SK-N-SH treated with all-trans-retinoic acid at 6 μM for 48 hours (cell line): ENCODE measurements around the gene UTS2R.
"Not testable (repeated sequence)": the region's sequence is repeated elsewhere in the genome, so short reads cannot be mapped to it uniquely, and the experiment has no call there.

Experiments
- ATAC-seq: fragments of 200-7000 bp; cut with Tn5 transposase; 3 replicates; pipeline ENCODE4 v1.9.1; 2020; ENCODE audit warnings: mild to moderate bottlenecking, moderate library complexity
- ARNTL ChIP-seq: fragments of 450-650 bp; formaldehyde crosslinking; IDR thresholded peaks from 2 replicates; pipeline ENCODE4 v1.5.0; 2020; ENCODE audit warnings: low read depth, mild to moderate bottlenecking, moderate library complexity, borderline replicate concordance
- BACH2 ChIP-seq: fragments of 250-450 bp; sonication (Bioruptor Pico); IDR thresholded peaks from 2 replicates; pipeline ENCODE4 v1.9.0; 2021; ENCODE audit warnings: mild to moderate bottlenecking, borderline replicate concordance
- CSDC2 ChIP-seq: fragments of 250-450 bp; sonication (Bioruptor Pico); IDR thresholded peaks from 2 replicates; pipeline ENCODE4 v1.5.0; 2020; ENCODE audit warnings: mild to moderate bottlenecking, moderate library complexity
- CSRNP3 ChIP-seq: fragments of 250-450 bp; sonication (Bioruptor Pico); IDR thresholded peaks from 2 replicates; pipeline ENCODE4 v1.5.1; 2021; ENCODE audit warnings: mild to moderate bottlenecking, moderate library complexity
- ESRRG ChIP-seq: fragments of 250-450 bp; sonication (Bioruptor Pico); IDR thresholded peaks from 2 replicates; pipeline ENCODE4 v1.6.1; 2021; ENCODE audit warnings: mild to moderate bottlenecking
- GLIS3 ChIP-seq: fragments of 250-450 bp; sonication (Bioruptor Pico); IDR thresholded peaks from 2 replicates; pipeline ENCODE4 v1.5.0; 2020; ENCODE audit warnings: mild to moderate bottlenecking, moderate library complexity
- ISL1 ChIP-seq: fragments of 250-450 bp; sonication (Bioruptor Pico); IDR thresholded peaks from 2 replicates; pipeline ENCODE4 v2.1.2; 2022; ENCODE audit warnings: mild to moderate bottlenecking, moderate library complexity
- OSR1 ChIP-seq: fragments of 250-450 bp; sonication (Bioruptor Pico); IDR thresholded peaks from 2 replicates; pipeline ENCODE4 v1.8.0; 2022; ENCODE audit warnings: moderate library complexity, mild to moderate bottlenecking, inconsistent platforms
- PPARA ChIP-seq: fragments of 250-450 bp; sonication (Bioruptor Pico); IDR thresholded peaks from 2 replicates; pipeline ENCODE4 v1.5.0; 2020; ENCODE audit warnings: mild to moderate bottlenecking, borderline replicate concordance
- RARB ChIP-seq: fragments of 250-450 bp; sonication (Bioruptor Pico); IDR thresholded peaks from 2 replicates; pipeline ENCODE4 v1.8.0; 2021; ENCODE audit warnings: mild to moderate bottlenecking, moderate library complexity
- SNAI2 ChIP-seq: fragments of 250-450 bp; sonication (Bioruptor Pico); IDR thresholded peaks from 2 replicates; pipeline ENCODE4 v1.5.0; 2020; ENCODE audit warnings: mild to moderate bottlenecking, moderate library complexity
- TCF4 ChIP-seq: fragments of 250-450 bp; sonication (Bioruptor Pico); IDR thresholded peaks from 2 replicates; pipeline ENCODE4 v1.8.0; 2021; ENCODE audit warnings: mild to moderate bottlenecking, moderate library complexity, borderline replicate concordance
- TOX ChIP-seq: fragments of 250-450 bp; sonication (Bioruptor Pico); IDR thresholded peaks from 2 replicates; pipeline ENCODE4 v1.8.0; 2021; ENCODE audit warnings: mild to moderate bottlenecking, moderate library complexity, borderline replicate concordance
- ZFP30 ChIP-seq: fragments of 450-650 bp; formaldehyde crosslinking; IDR thresholded peaks from 2 replicates; pipeline ENCODE4 v1.5.0; 2022; ENCODE audit warnings: mild to moderate bottlenecking, moderate library complexity
- ZNF565 ChIP-seq: fragments of 450-650 bp; formaldehyde crosslinking; conservative IDR thresholded peaks from 2 replicates; pipeline ENCODE4 v1.5.0; 2020; ENCODE audit warnings: low read depth, mild to moderate bottlenecking, moderate library complexity
- ZNF70 ChIP-seq: fragments of 450-650 bp; formaldehyde crosslinking; IDR thresholded peaks from 2 replicates; pipeline ENCODE4 v1.5.0; 2020; ENCODE audit warnings: mild to moderate bottlenecking, moderate library complexity
- ZNF8 ChIP-seq: fragments of 450-650 bp; formaldehyde crosslinking; IDR thresholded peaks from 2 replicates; pipeline ENCODE4 v1.5.0; 2020; ENCODE audit warnings: mild to moderate bottlenecking, moderate library complexity
- TF ChIP-seq, protein P1 (sequence below): fragments of 250-450 bp; sonication (Bioruptor Pico); IDR thresholded peaks from 2 replicates; pipeline ENCODE4 v1.5.1; 2020; ENCODE audit warnings: low read depth, mild to moderate bottlenecking, moderate library complexity
- TF ChIP-seq, protein P2 (sequence below): fragments of 250-450 bp; sonication (Bioruptor Pico); IDR thresholded peaks from 2 replicates; pipeline ENCODE4 v1.5.0; 2020; ENCODE audit warnings: mild to moderate bottlenecking, moderate library complexity
- TF ChIP-seq, protein P3 (sequence below): fragments of 250-450 bp; sonication (Bioruptor Pico); IDR thresholded peaks from 2 replicates; pipeline ENCODE4 v1.8.0; 2021; ENCODE audit warnings: low read depth, mild to moderate bottlenecking, moderate library complexity, borderline replicate concordance

The UTS2R gene

DNA sequence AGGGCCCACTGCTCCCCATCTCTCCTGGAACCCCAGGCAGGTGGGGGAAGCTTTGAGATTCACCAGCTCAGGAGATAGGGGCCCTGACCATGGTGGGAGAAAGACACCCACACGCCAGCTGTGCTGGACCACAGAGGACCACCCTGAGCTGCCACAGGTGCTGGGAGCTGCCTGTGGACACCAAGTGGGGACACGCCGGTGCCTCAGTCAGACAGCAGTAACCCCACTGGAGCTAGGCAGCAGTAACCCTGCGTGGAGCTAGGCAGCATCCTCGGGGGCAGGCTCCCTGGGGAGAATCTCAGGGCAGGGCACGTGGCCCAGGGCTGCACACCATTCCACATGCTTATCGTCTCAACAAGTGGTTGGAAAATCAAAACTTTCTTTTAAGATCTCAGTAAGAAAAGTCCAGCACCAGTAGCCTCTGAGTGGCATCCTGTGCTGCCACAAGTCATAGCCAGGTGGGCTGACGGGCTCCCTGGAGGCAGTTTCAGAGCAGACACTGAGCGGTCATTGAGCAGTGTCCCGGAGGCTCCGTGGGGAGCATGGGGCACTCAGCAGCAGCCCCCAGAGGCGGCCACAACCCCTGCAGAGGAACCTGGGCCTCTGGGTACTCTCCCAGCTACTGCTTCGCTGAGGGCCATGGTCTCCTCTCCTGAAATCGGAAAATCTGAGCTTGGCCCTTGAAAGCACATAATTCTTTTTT, 38.6 kb downstream of the UTS2R start:
- ATAC-seq = no peak

GRCh38 chr17:82411396-82412053, 40.0 kb downstream of the UTS2R start:
- no peak for ATAC-seq
- TF ChIP-seq BACH2 (no peak), ARNTL (CRISPR knock-in tag) (no peak), TCF4 (no peak), ZFP30 (no peak), OSR1 (no peak), SNAI2 (CRISPR knock-in tag) (no peak), CSDC2 (CRISPR knock-in tag) (no peak), ESRRG (CRISPR knock-in tag) (no peak), GLIS3 (CRISPR knock-in tag) (no peak), TOX (no peak), ZNF565 (CRISPR knock-in tag) (no peak), ZNF70 (CRISPR knock-in tag) (no peak), ISL1 (CRISPR knock-in tag) (no peak)
- TF ChIP-seq, protein P1, sequence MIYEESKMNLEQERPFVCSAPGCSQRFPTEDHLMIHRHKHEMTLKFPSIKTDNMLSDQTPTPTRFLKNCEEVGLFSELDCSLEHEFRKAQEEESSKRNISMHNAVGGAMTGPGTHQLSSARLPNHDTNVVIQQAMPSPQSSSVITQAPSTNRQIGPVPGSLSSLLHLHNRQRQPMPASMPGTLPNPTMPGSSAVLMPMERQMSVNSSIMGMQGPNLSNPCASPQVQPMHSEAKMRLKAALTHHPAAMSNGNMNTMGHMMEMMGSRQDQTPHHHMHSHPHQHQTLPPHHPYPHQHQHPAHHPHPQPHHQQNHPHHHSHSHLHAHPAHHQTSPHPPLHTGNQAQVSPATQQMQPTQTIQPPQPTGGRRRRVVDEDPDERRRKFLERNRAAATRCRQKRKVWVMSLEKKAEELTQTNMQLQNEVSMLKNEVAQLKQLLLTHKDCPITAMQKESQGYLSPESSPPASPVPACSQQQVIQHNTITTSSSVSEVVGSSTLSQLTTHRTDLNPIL (CRISPR knock-in tag) = no peak
- TF ChIP-seq, protein P2, sequence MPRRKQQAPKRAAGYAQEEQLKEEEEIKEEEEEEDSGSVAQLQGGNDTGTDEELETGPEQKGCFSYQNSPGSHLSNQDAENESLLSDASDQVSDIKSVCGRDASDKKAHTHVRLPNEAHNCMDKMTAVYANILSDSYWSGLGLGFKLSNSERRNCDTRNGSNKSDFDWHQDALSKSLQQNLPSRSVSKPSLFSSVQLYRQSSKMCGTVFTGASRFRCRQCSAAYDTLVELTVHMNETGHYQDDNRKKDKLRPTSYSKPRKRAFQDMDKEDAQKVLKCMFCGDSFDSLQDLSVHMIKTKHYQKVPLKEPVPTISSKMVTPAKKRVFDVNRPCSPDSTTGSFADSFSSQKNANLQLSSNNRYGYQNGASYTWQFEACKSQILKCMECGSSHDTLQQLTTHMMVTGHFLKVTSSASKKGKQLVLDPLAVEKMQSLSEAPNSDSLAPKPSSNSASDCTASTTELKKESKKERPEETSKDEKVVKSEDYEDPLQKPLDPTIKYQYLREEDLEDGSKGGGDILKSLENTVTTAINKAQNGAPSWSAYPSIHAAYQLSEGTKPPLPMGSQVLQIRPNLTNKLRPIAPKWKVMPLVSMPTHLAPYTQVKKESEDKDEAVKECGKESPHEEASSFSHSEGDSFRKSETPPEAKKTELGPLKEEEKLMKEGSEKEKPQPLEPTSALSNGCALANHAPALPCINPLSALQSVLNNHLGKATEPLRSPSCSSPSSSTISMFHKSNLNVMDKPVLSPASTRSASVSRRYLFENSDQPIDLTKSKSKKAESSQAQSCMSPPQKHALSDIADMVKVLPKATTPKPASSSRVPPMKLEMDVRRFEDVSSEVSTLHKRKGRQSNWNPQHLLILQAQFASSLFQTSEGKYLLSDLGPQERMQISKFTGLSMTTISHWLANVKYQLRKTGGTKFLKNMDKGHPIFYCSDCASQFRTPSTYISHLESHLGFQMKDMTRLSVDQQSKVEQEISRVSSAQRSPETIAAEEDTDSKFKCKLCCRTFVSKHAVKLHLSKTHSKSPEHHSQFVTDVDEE = no peak
- TF ChIP-seq, protein P3, sequence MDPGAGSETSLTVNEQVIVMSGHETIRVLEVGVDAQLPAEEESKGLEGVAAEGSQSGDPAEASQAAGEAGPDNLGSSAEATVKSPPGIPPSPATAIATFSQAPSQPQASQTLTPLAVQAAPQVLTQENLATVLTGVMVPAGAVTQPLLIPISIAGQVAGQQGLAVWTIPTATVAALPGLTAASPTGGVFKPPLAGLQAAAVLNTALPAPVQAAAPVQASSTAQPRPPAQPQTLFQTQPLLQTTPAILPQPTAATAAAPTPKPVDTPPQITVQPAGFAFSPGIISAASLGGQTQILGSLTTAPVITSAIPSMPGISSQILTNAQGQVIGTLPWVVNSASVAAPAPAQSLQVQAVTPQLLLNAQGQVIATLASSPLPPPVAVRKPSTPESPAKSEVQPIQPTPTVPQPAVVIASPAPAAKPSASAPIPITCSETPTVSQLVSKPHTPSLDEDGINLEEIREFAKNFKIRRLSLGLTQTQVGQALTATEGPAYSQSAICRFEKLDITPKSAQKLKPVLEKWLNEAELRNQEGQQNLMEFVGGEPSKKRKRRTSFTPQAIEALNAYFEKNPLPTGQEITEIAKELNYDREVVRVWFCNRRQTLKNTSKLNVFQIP = no peak
- TF ChIP-seq, all 23 proteins: peak for 0

More for the DNA sequence above, 38.6 kb downstream of the UTS2R start:
- TF ChIP-seq GLIS3 (CRISPR knock-in tag) = no peak
- no peak for TF ChIP-seq CSDC2 (CRISPR knock-in tag)
- no peak for TF ChIP-seq ARNTL (CRISPR knock-in tag)
- TF ChIP-seq ZNF565 (CRISPR knock-in tag) = no peak
- TF ChIP-seq, protein P2 = no peak
- TF ChIP-seq RARB = no peak
- TF ChIP-seq PPARA = no peak
- TF ChIP-seq SNAI2 (CRISPR knock-in tag) = no peak
- TF ChIP-seq CSRNP3 = no peak
- TF ChIP-seq BACH2 = no peak
- no peak for TF ChIP-seq TOX
- TF ChIP-seq TCF4 = no peak
- no peak for TF ChIP-seq OSR1
- TF ChIP-seq, protein P3 = no peak
- no peak for TF ChIP-seq ZNF8 (CRISPR knock-in tag)

GRCh38 chr17:82412081-82412480, 40.5 kb downstream of the UTS2R start:
- not testable (repeated sequence) for ATAC-seq
